HepG2 (cell line): Measurements from ENCODE around the gene ZNF772. TPM values are rescaled to one million over a fixed set of nuclear protein-coding genes. Genes with fewer than 3 reads are reported as not detected.

ENCODE experiments used
- ARID2 ChIP-seq: sonication (generic); formaldehyde crosslinking; IDR thresholded peaks from 2 replicates; pipeline ENCODE4 v1.8.1; 2022; ENCODE audit warnings: mild to moderate bottlenecking, missing genetic modification reagents, borderline replicate concordance
- BRD4 ChIP-seq: sonication (generic); formaldehyde crosslinking; IDR thresholded peaks from 2 replicates; pipeline ENCODE4 v1.4.0; 2020; ENCODE audit warnings: missing genetic modification reagents
- CSRNP1 ChIP-seq: sonication (generic); formaldehyde crosslinking; IDR thresholded peaks from 2 replicates; pipeline ENCODE4 v1.8.1; 2023; ENCODE audit warnings: mild to moderate bottlenecking, missing genetic modification reagents
- HNF4G ChIP-seq, 2 experiments: sonication (generic) in 1 of 2; formaldehyde crosslinking in 1 of 2; IDR thresholded peaks; 2 replicates each; pipeline versions ENCODE4 v1.4.0 to v1.6.1; 2011 to 2020; ENCODE audit warnings: borderline replicate concordance in 2 of 2, low read depth in 2 of 2, mild to moderate bottlenecking in 2 of 2, low read length in 1 of 2, missing genetic modification reagents in 1 of 2, moderate library complexity in 1 of 2
- HOXA7 ChIP-seq: sonication (generic); formaldehyde crosslinking; IDR thresholded peaks from 2 replicates; pipeline ENCODE4 v1.8.1; 2022; ENCODE audit warnings: mild to moderate bottlenecking, missing genetic modification reagents, moderate library complexity
- MATR3 ChIP-seq: sonication (generic); formaldehyde crosslinking; IDR thresholded peaks from 2 replicates; pipeline ENCODE4 v1.4.0; 2020; ENCODE audit warnings: missing genetic modification reagents
- ONECUT2 ChIP-seq: sonication (generic); formaldehyde crosslinking; IDR thresholded peaks from 2 replicates; pipeline ENCODE4 v1.4.0; 2020; ENCODE audit warnings: missing genetic modification reagents
- SOX6 ChIP-seq, 2 experiments: fragments of 450-650 bp in 1 of 2; sonication (generic) in 1 of 2; formaldehyde crosslinking in 1 of 2; IDR thresholded peaks; 2 replicates each; pipeline versions ENCODE4 v1.4.0 to v1.6.1; 2017 to 2020; ENCODE audit warnings: antibody characterized with exemption in 1 of 2, mild to moderate bottlenecking in 1 of 2, missing genetic modification reagents in 1 of 2
- YEATS4 ChIP-seq: sonication (generic); formaldehyde crosslinking; IDR thresholded peaks from 2 replicates; pipeline ENCODE4 v1.4.0; 2020; ENCODE audit warnings: missing genetic modification reagents, borderline replicate concordance
- ZNF264 ChIP-seq: sonication (generic); formaldehyde crosslinking; IDR thresholded peaks from 2 replicates; pipeline ENCODE4 v1.4.0; 2020; ENCODE audit warnings: missing genetic modification reagents
- ZNF432 ChIP-seq: sonication (generic); formaldehyde crosslinking; IDR thresholded peaks from 2 replicates; pipeline ENCODE4 v1.5.0; 2020; ENCODE audit warnings: missing genetic modification reagents, mild to moderate bottlenecking, borderline replicate concordance
- ZNF678 ChIP-seq: sonication (generic); formaldehyde crosslinking; IDR thresholded peaks from 2 replicates; pipeline ENCODE4 v1.4.0; 2020; ENCODE audit warnings: mild to moderate bottlenecking, missing genetic modification reagents
- ZNF775 ChIP-seq: sonication (generic); formaldehyde crosslinking; IDR thresholded peaks from 2 replicates; pipeline ENCODE4 v1.4.0; 2020; ENCODE audit warnings: missing genetic modification reagents, mild to moderate bottlenecking, moderate library complexity, borderline replicate concordance
- polyA plus RNA-seq, 8 experiments: library from polyadenylated mRNA; depleted of rRNA in 3 of 8; stranded (reverse) in 7 of 8; unstranded in 1 of 8; fragments of >200 nt; fragmentation: Illumina TruSeq in 4 of 8; extraction: Trizol in 4 of 8; gene quantifications; 2 replicates each; pipeline versions ENCODE4 v1.2.1 to v1.2.3, GENCODE V29; 2011 to 2016; ENCODE audit warnings: low read depth in 4 of 8, missing spikeins in 1 of 8, mixed read lengths in 1 of 8; ENCODE audit not compliant: insufficient read depth in 1 of 8
- total RNA-seq, 5 experiments: library from RNA; depleted of rRNA; stranded (reverse); fragments of >200 nt; fragmentation: Illumina TruSeq; extraction: Trizol; gene quantifications; 2 replicates each; pipeline ENCODE4 v1.2.3, GENCODE V29; 2016; ENCODE audit warnings: low read depth in 1 of 5
- TF ChIP-seq, protein P1 (sequence below): IDR thresholded peaks from 2 replicates; pipeline ENCODE4 v1.6.1; 2016; ENCODE audit warnings: mild to moderate bottlenecking, missing biosample characterization, missing genetic modification reagents
- TF ChIP-seq, protein P2 (sequence below): IDR thresholded peaks from 2 replicates; pipeline ENCODE4 v1.4.0; 2020; ENCODE audit warnings: mild to moderate bottlenecking, missing genetic modification reagents

Gene ZNF772
- total and polyA plus RNA-seq, 2 of the 13 experiments (the other 11 are each of a cell fraction or from before 2014, with no cell fraction given): 3.1 to 17.2 TPM

DNA sequence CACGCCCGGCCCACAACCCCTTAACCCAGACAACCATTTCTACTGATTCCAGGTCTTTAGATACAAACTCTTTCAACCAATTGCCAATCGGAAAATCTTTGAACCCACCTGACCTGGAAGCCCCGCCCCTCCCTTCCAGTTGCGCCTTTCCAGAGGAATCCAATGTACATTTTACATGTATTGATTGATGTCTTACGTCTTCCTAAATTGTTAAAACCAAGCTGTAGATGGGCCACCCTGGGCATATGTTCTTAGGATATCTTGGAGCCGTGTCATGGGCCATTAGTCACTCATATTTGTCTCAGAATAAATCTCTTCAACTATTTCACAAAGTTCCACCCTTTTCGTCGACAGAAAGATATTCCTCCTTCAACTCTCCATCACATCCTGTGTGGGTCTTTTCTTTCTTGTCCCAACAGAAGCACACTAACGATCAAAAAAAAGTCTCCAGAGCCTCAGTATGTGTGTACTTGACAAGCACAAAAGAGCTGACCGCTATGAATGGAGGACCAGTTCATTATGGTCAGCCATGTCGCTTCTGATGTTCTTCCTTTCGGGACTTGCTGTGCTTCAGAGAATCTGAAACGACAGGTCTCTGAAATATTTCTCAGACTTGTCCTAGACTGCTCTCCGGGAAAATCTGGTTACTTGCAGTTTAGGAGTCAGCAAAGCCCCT lies 42.8 kb downstream of the ZNF772 start (continued):
- no peak for TF ChIP-seq SOX6 (IDR thresholded peaks at IDR 0.05)
- TF ChIP-seq SOX6 (CRISPR knock-in tag; IDR thresholded peaks at IDR 0.05): no peak
- TF ChIP-seq ARID2 (CRISPR knock-in tag): 0 out of 2 replicates have a peak, but pooled peaks have one; percentile 36
- TF ChIP-seq ZNF432 (CRISPR knock-in tag): no peak
- TF ChIP-seq ONECUT2 (CRISPR knock-in tag): peak; percentile 50; the same call in 1 of the 2 replicates
- TF ChIP-seq, protein P1, sequence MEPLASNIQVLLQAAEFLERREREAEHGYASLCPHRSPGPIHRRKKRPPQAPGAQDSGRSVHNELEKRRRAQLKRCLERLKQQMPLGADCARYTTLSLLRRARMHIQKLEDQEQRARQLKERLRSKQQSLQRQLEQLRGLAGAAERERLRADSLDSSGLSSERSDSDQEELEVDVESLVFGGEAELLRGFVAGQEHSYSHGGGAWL (CRISPR knock-in tag): no peak
- no peak for TF ChIP-seq ZNF678 (CRISPR knock-in tag)
- no peak for TF ChIP-seq ZNF775 (CRISPR knock-in tag)
- TF ChIP-seq YEATS4 (CRISPR knock-in tag): 0 out of 2 replicates have a peak, but pooled peaks have one; percentile 16
- TF ChIP-seq, protein P2, sequence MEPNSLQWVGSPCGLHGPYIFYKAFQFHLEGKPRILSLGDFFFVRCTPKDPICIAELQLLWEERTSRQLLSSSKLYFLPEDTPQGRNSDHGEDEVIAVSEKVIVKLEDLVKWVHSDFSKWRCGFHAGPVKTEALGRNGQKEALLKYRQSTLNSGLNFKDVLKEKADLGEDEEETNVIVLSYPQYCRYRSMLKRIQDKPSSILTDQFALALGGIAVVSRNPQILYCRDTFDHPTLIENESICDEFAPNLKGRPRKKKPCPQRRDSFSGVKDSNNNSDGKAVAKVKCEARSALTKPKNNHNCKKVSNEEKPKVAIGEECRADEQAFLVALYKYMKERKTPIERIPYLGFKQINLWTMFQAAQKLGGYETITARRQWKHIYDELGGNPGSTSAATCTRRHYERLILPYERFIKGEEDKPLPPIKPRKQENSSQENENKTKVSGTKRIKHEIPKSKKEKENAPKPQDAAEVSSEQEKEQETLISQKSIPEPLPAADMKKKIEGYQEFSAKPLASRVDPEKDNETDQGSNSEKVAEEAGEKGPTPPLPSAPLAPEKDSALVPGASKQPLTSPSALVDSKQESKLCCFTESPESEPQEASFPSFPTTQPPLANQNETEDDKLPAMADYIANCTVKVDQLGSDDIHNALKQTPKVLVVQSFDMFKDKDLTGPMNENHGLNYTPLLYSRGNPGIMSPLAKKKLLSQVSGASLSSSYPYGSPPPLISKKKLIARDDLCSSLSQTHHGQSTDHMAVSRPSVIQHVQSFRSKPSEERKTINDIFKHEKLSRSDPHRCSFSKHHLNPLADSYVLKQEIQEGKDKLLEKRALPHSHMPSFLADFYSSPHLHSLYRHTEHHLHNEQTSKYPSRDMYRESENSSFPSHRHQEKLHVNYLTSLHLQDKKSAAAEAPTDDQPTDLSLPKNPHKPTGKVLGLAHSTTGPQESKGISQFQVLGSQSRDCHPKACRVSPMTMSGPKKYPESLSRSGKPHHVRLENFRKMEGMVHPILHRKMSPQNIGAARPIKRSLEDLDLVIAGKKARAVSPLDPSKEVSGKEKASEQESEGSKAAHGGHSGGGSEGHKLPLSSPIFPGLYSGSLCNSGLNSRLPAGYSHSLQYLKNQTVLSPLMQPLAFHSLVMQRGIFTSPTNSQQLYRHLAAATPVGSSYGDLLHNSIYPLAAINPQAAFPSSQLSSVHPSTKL: no peak
- no peak for TF ChIP-seq HOXA7
- no peak for TF ChIP-seq HNF4G (IDR thresholded peaks at IDR 0.05; ENCODE audit: borderline replicate concordance, low read depth, low read length)
- no peak for TF ChIP-seq HNF4G (CRISPR knock-in tag; IDR thresholded peaks at IDR 0.05; ENCODE audit: borderline replicate concordance, low read depth)
- TF ChIP-seq ZNF264 (CRISPR knock-in tag): no peak
- TF ChIP-seq BRD4 (CRISPR knock-in tag): no peak
- TF ChIP-seq MATR3 (CRISPR knock-in tag): no peak
- TF ChIP-seq CSRNP1: no peak
